PC-9 (cell line): ENCODE measurements around the gene ASTN2. TPM values are rescaled to one million over a fixed set of nuclear protein-coding genes. Genes with fewer than 3 reads are reported as not detected.
A peak's percentile ranks its signal among the peaks of the same experiment; 100 is the strongest.

Experiments
- BruUV-seq: library from RNA; stranded (reverse); fragments of 400-500 nt; replicated peaks from 2 replicates; lab custom pipeline; 2021; lab: Mats Ljungman, UMichigan
- CTCF ChIA-PET: fragments of 300-600 bp; sonication (Branson Sonifier 250); formaldehyde crosslinking; loops from one replicate; lab custom pipeline; 2022; ENCODE audit warnings: antibody characterized with exemption; lab: Charles Lee
- POLR2A ChIA-PET: fragments of 300-600 bp; sonication (Branson Sonifier 250); formaldehyde crosslinking; loops from one replicate; lab custom pipeline; 2022; ENCODE audit warnings: antibody characterized with exemption; ENCODE audit not compliant: unreplicated experiment; lab: Charles Lee
- DNase-seq, 2 experiments: peaks; one replicate each; pipeline versions ENCODE4 v3.0.0 to v3.0.0-alpha.2; 2015 to 2022; ENCODE audit warnings: mixed read lengths in 1 of 2
- H2AFZ ChIP-seq: fragments of 200-600 bp; sonication (generic); 2 replicates; pipeline ENCODE4 v1.8.1; 2017; ENCODE audit warnings: antibody characterized with exemption
- H3F3A ChIP-seq: fragments of 200-600 bp; sonication (generic); 2 replicates; pipeline ENCODE4 v1.8.1; 2017; ENCODE audit warnings: antibody characterized with exemption, mild to moderate bottlenecking, low read depth; ENCODE audit not compliant: insufficient read depth
- H3K27ac ChIP-seq: fragments of 200-600 bp; sonication (generic); 2 replicates; pipeline ENCODE4 v1.6.1; 2016; ENCODE audit warnings: mixed run types
- H3K27me3 ChIP-seq: fragments of 200-600 bp; sonication (generic); 2 replicates; pipeline ENCODE4 v1.6.1; 2016; ENCODE audit warnings: low read depth, mixed run types; ENCODE audit not compliant: insufficient read depth
- H3K36me3 ChIP-seq: fragments of 200-600 bp; sonication (generic); 2 replicates; pipeline ENCODE4 v1.6.1; 2016; ENCODE audit warnings: low read depth, mixed run types
- H3K4me1 ChIP-seq: fragments of 200-600 bp; sonication (generic); replicated peaks from 2 replicates; pipeline ENCODE4 v1.6.1; 2016; ENCODE audit warnings: mixed run types; ENCODE audit not compliant: insufficient read depth
- H3K4me2 ChIP-seq: fragments of 200-600 bp; sonication (generic); 2 replicates; pipeline ENCODE4 v1.6.1; 2017; ENCODE audit warnings: mixed run types
- H3K4me3 ChIP-seq: fragments of 200-600 bp; sonication (generic); 2 replicates; pipeline ENCODE4 v1.6.1; 2016; ENCODE audit warnings: mixed run types
- H3K79me2 ChIP-seq: fragments of 200-600 bp; sonication (generic); 2 replicates; pipeline ENCODE4 v1.6.1; 2017; ENCODE audit warnings: low read depth, mixed run types
- H3K9me2 ChIP-seq: fragments of 200-600 bp; sonication (generic); 2 replicates; pipeline ENCODE4 v1.8.1; 2017; ENCODE audit warnings: mild to moderate bottlenecking; ENCODE audit not compliant: insufficient read depth
- H3K9me3 ChIP-seq: fragments of 200-600 bp; sonication (generic); 2 replicates; pipeline ENCODE4 v1.8.1; 2016; ENCODE audit warnings: low read depth; ENCODE audit not compliant: insufficient read depth
- H4K20me1 ChIP-seq: fragments of 200-600 bp; sonication (generic); 2 replicates; pipeline ENCODE4 v1.8.1; 2017; ENCODE audit not compliant: insufficient read depth
- CTCF ChIP-seq: fragments of 200-600 bp; sonication (generic); conservative IDR thresholded peaks from 2 replicates; pipeline ENCODE4 v1.6.1; 2017; ENCODE audit warnings: mixed run types, antibody characterized with exemption, mild to moderate bottlenecking, moderate library complexity
- EZH2 ChIP-seq: fragments of 200-600 bp; sonication (generic); IDR thresholded peaks from 2 replicates; pipeline ENCODE4 v1.8.0; 2017; ENCODE audit warnings: antibody characterized with exemption, low read depth
- intact Hi-C: fragments of 100-400 bp; cut with micrococcal nuclease; formaldehyde crosslinking; loops from one replicate; pipeline ENCODE4 v1.10.0; 2022; ENCODE audit not compliant: unreplicated experiment
- total RNA-seq: library from RNA; stranded (reverse); gene quantifications from 2 replicates; pipeline ENCODE4 v1.2.3, GENCODE V29; 2021

Gene ASTN2
- total RNA-seq, 1 experiment from 2014 or later, result 6.2 TPM

GRCh38 chr9:117234103-117234502, 180.8 kb downstream of the ASTN2 start:
- H3K27me3 ChIP-seq, result peaks cover 23% of the 10 kb centered on the region; the same call in 1 of the 2 replicates
- BruUV-seq, result no TSS peak
- H4K20me1 ChIP-seq, result no peaks in the 10 kb centered on the region
- H3K27ac ChIP-seq, result no peak overlapping the region
- H3K36me3 ChIP-seq, result no peaks in the 10 kb centered on the region
- H3K9me2 ChIP-seq, result no peaks in the 10 kb centered on the region
- no peaks in the 10 kb centered on the region for H3F3A ChIP-seq
- no peaks in the 10 kb centered on the region for H3K4me1 ChIP-seq
- no peaks in the 10 kb centered on the region for H3K9me3 ChIP-seq
- ChIA-PET POLR2A (no interaction called here), CTCF (no interaction called here)
- DNase-seq, result peak in 1 of 2 experiments; percentile 10
- H3K79me2 ChIP-seq, result no peaks in the 10 kb centered on the region
- no peak overlapping the region for H3K4me3 ChIP-seq
- intact Hi-C loops, result no loop called here
- H3K4me2 ChIP-seq, result no peak overlapping the region
- no peak overlapping the region for H2AFZ ChIP-seq
- TF ChIP-seq EZH2 (no peak), CTCF (no peak)

GRCh38 chr9:117233016-117233415, 181.8 kb downstream of the ASTN2 start:
- no peak overlapping the region for H2AFZ ChIP-seq
- ChIA-PET POLR2A (no interaction called here), CTCF (no interaction called here)
- H4K20me1 ChIP-seq, result no peaks in the 10 kb centered on the region
- no peaks in the 10 kb centered on the region for H3K36me3 ChIP-seq
- H3K4me1 ChIP-seq, result no peaks in the 10 kb centered on the region
- H3K4me2 ChIP-seq, result no peak overlapping the region
- BruUV-seq, result no TSS peak
- H3K27me3 ChIP-seq, result peaks cover 23% of the 10 kb centered on the region; the same call in 1 of the 2 replicates
- no peaks in the 10 kb centered on the region for H3K9me2 ChIP-seq
- no peak for TF ChIP-seq CTCF
- TF ChIP-seq EZH2, result no peak
- H3F3A ChIP-seq, result no peaks in the 10 kb centered on the region
- no peaks in the 10 kb centered on the region for H3K9me3 ChIP-seq
- H3K4me3 ChIP-seq, result no peak overlapping the region
- intact Hi-C loops, result no loop called here
- no peak for DNase-seq
- no peak overlapping the region for H3K27ac ChIP-seq
- H3K79me2 ChIP-seq, result no peaks in the 10 kb centered on the region

- Histone ChIP-seq H2AFZ (no peak overlapping the region), H3K79me2 (no peaks in the 10 kb centered on the region), H3K36me3 (no peaks in the 10 kb centered on the region), H3F3A (no peaks in the 10 kb centered on the region), H3K4me3 (no peak overlapping the region), H3K9me2 (no peaks in the 10 kb centered on the region), H4K20me1 (no peaks in the 10 kb centered on the region), H3K4me1 (no peaks in the 10 kb centered on the region), H3K4me2 (no peak overlapping the region), H3K27ac (no peak overlapping the region), H3K27me3 (peaks cover 23% of the 10 kb centered on the region; the same call in 1 of the 2 replicates), H3K9me3 (no peaks in the 10 kb centered on the region)
- POLR2A ChIA-PET, result interaction anchor here (0.7 kb wide), 1 partner anchor 152 kb away, joined by 5 read pairs; no protein-coding TSS in a partner anchor
- CTCF ChIA-PET, result no interaction called here
- TF ChIP-seq CTCF (no peak), EZH2 (no peak)
- DNase-seq, result no peak
- intact Hi-C loops, result no loop called here
- BruUV-seq, result no TSS peak
Observed at GRCh38 chr9:117232281-117232680, 182.6 kb downstream of the ASTN2 start.
